T-cell (primary cell): ENCODE measurements around the gene HS6ST3. TPM values are rescaled to one million over a fixed set of nuclear protein-coding genes. Genes with fewer than 3 reads are reported as not detected.

Experiments used
- ATAC-seq, 4 experiments: fragments of 200-7000 bp in 3 of 4; fragments of 150-1000 bp in 1 of 4; cut with Tn5 transposase; replicated peaks in 1 of 4; 1 replicate in 3 of 4; 2 replicates in 1 of 4; pipeline ENCODE4 v1.10.0; 2021; ENCODE audit warnings: moderate library complexity in 3 of 4, mild to moderate bottlenecking in 2 of 4, moderate number of reproducible peaks in 1 of 4
- CTCF ChIA-PET, 2 donors: fragments of 300-600 bp; sonication (Branson Sonifier 250); formaldehyde crosslinking; loops; one replicate each; lab custom pipeline; 2022; ENCODE audit warnings: antibody characterized with exemption in 2 of 2; lab: Charles Lee
- POLR2A ChIA-PET, 2 donors: fragments of 300-600 bp; sonication (Branson Sonifier 250); formaldehyde crosslinking; loops; one replicate each; lab custom pipeline; 2022; ENCODE audit warnings: antibody characterized with exemption in 2 of 2; lab: Charles Lee
- DNase-seq, 35 experiments: peaks; one replicate each; pipeline versions ENCODE4 v3.0.0 to v3.0.0-alpha.2; 2013 to 2023
- H3K27ac ChIP-seq: one replicate; pipeline ENCODE4 v1.5.1; 2013; ENCODE audit warnings: low read length
- H3K27me3 ChIP-seq, 2 experiments: replicated peaks in 1 of 2; 1 replicate in 1 of 2; 2 replicates in 1 of 2; pipeline versions ENCODE4 v1.6.1 to v1.7.0; 2013; ENCODE audit warnings: low read length in 1 of 2, mixed read lengths in 1 of 2; ENCODE audit not compliant: control insufficient read depth in 2 of 2, insufficient read depth in 2 of 2; ENCODE audit errors: extremely low read depth in 1 of 2
- H3K36me3 ChIP-seq, 2 donors: 1 replicate in 1 of 2; 2 replicates in 1 of 2; pipeline versions ENCODE4 v1.6.1 to v1.7.0; 2013; ENCODE audit warnings: low read length in 1 of 2; ENCODE audit not compliant: control insufficient read depth in 2 of 2, insufficient read depth in 1 of 2; ENCODE audit errors: extremely low read depth in 1 of 2
- H3K4me1 ChIP-seq, 2 experiments: 1 replicate in 1 of 2; 2 replicates in 1 of 2; pipeline versions ENCODE4 v1.6.1 to v1.7.0; 2013; ENCODE audit warnings: low read length in 2 of 2, mixed read lengths in 1 of 2; ENCODE audit not compliant: insufficient read depth in 2 of 2, control insufficient read depth in 1 of 2; ENCODE audit errors: extremely low read depth in 1 of 2
- H3K4me3 ChIP-seq, 2 donors: 1 replicate in 1 of 2; 2 replicates in 1 of 2; pipeline versions ENCODE4 v1.5.1 to v1.7.0; 2013; ENCODE audit warnings: mild to moderate bottlenecking in 2 of 2, low read length in 1 of 2, moderate library complexity in 1 of 2; ENCODE audit not compliant: control insufficient read depth in 1 of 2; ENCODE audit errors: extremely low read depth in 1 of 2
- H3K9me3 ChIP-seq: 2 replicates; pipeline ENCODE4 v1.7.0; 2013
- H3K27ac Mint-ChIP-seq, 2 donors: one replicate each; pipeline ENCODE4 v1.8.0; 2020 to 2021; ENCODE audit warnings: mild to moderate bottlenecking in 2 of 2, mixed read lengths in 2 of 2
- H3K27me3 Mint-ChIP-seq, 2 donors: one replicate each; pipeline ENCODE4 v1.8.0; 2021 to 2022; ENCODE audit warnings: mixed read lengths in 2 of 2
- H3K36me3 Mint-ChIP-seq: one replicate; pipeline ENCODE4 v1.8.0; 2021; ENCODE audit warnings: mixed read lengths
- H3K4me1 Mint-ChIP-seq, 3 donors: one replicate each; pipeline ENCODE4 v1.8.0; 2020 to 2022; ENCODE audit warnings: mixed read lengths in 3 of 3, mild to moderate bottlenecking in 1 of 3
- H3K4me3 Mint-ChIP-seq, 3 donors: one replicate each; pipeline ENCODE4 v1.8.0; 2020 to 2022; ENCODE audit warnings: mild to moderate bottlenecking in 3 of 3, mixed read lengths in 3 of 3, moderate library complexity in 3 of 3
- H3K9me3 Mint-ChIP-seq, 3 donors: one replicate each; pipeline ENCODE4 v1.8.0; 2020 to 2022; ENCODE audit warnings: mixed read lengths in 3 of 3
- WGBS: methylation state at CpG from one replicate; pipeline ENCODE4 v1.1.5; 2013; ENCODE audit warnings: missing lambda C conversion rate; ENCODE audit not compliant: insufficient coverage; 5-methylcytosine and 5-hydroxymethylcytosine counted together
- total RNA-seq, 35 experiments: library from RNA in 6 of 35; stranded (reverse) in 6 of 35; fragments of 120-200 nt in 1 of 35; gene quantifications; one replicate each; pipeline versions ENCODE4 v1.2.1 to v1.2.4 and lab custom pipeline; 2013 to 2026

Gene HS6ST3
- total RNA-seq, 5 donors from 2014 or later (not counting 1 experiment from before 2014, with no cell fraction given), result not detected

DNA sequence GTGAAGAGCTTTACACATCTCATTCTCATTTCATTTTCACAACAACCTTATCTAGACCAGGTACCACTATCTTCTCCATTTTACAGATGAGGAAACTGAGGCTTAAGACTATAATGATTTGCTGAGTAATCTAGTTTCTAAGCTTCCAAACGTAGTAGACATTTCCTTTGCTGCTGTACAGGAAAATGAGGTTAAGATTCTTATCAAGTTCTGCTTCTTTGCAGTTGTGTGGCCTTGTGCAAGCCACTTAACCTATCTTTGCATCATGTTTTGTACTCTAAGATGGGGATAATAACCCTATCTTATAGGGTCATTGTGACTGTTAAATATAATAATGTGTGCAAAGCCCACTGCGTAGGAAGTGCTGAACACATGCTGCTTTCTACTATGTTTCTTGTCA, 307.9 kb downstream of the HS6ST3 start:
- no peaks in the 10 kb centered on the region for H3K36me3 Mint-ChIP-seq
- ChIA-PET POLR2A (no interaction called here), CTCF (no interaction called here)
- H3K4me3 Mint-ChIP-seq, result no peak overlapping the region
- H3K4me3 ChIP-seq, result no peak overlapping the region
- no peaks in the 10 kb centered on the region for H3K4me1 Mint-ChIP-seq
- DNase-seq (no peak), ATAC-seq (no peak)
- no peak overlapping the region for H3K27ac Mint-ChIP-seq
- H3K4me1 ChIP-seq, result no peaks in the 10 kb centered on the region
- no peaks in the 10 kb centered on the region for H3K27me3 Mint-ChIP-seq
- no peaks in the 10 kb centered on the region for H3K9me3 ChIP-seq
- no peak overlapping the region for H3K27ac ChIP-seq
- no peaks in the 10 kb centered on the region for H3K36me3 ChIP-seq
- 0% methylated on average over 1 of the region's 2 CpGs for WGBS
- no peaks in the 10 kb centered on the region for H3K27me3 ChIP-seq
- H3K9me3 Mint-ChIP-seq, result peaks cover 3 to 7% (median 3%) of the 10 kb centered on the region in 3 donors

DNA sequence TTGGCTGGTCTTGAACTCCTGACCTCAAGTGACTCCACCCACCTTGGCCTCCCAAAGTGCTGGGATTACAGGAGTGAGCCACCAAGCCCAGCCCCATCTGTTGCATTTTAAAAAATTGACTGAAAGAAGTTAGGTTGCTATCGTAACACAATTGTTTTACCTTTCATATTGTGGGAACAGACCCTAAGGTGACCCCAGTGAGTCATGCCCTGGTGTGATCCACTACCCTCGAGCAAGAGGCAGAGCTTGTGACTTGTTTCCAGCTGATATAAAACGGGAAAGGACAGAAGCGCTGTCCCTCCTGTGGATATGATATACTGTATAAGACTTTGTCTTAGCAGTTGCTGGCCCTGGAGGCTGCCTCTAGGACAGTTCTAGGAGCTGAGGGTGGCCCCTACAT, 308.6 kb downstream of the HS6ST3 start:
- H3K9me3 ChIP-seq, result no peaks in the 10 kb centered on the region
- no peaks in the 10 kb centered on the region for H3K36me3 Mint-ChIP-seq
- H3K4me1 ChIP-seq, result no peaks in the 10 kb centered on the region
- CTCF ChIA-PET, result no interaction called here
- 68% methylated on average over 2 of the region's 4 CpGs for WGBS
- no peak for ATAC-seq
- H3K4me3 Mint-ChIP-seq, result no peak overlapping the region
- no peak overlapping the region for H3K27ac ChIP-seq
- H3K4me1 Mint-ChIP-seq, result no peaks in the 10 kb centered on the region
- H3K27me3 ChIP-seq, result no peaks in the 10 kb centered on the region
- POLR2A ChIA-PET, result no interaction called here
- H3K27me3 Mint-ChIP-seq, result no peaks in the 10 kb centered on the region
- no peak for DNase-seq
- H3K27ac Mint-ChIP-seq, result no peak overlapping the region
- H3K36me3 ChIP-seq, result no peaks in the 10 kb centered on the region
- no peak overlapping the region for H3K4me3 ChIP-seq
- peaks cover 3 to 8% (median 3%) of the 10 kb centered on the region in 3 donors for H3K9me3 Mint-ChIP-seq

DNA sequence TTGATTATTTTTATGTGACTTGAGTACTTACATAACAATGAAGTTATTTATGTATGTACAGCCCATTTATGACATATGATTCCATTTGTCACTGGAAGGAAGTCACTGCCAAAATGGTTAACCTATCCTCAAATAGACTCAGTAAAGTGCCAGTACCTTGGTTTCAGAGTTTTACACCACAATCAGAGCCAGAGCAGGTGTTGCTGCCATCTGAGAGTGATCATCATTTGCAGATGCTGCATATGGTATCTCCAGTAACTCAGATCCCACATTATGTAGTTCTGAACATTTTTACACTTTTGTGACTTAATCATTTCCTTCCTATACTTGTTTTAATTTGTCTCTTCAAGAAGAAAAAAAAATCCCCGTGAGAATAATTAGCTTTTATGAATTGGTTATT, 313.3 kb downstream of the HS6ST3 start:
- H3K9me3 Mint-ChIP-seq, result peaks cover 0 to 12% (median 8%) of the 10 kb centered on the region in 3 donors
- Histone ChIP-seq H3K4me3 (no peak overlapping the region), H3K36me3 (no peaks in the 10 kb centered on the region), H3K4me1 (no peaks in the 10 kb centered on the region), H3K27ac (no peak overlapping the region), H3K9me3 (no peaks in the 10 kb centered on the region), H3K27me3 (no peaks in the 10 kb centered on the region)
- ChIA-PET POLR2A (no interaction called here), CTCF (interaction anchor here in 1 of 2 donors (1.0 kb wide), 1 partner anchor 15 kb away, joined by 3 read pairs; no protein-coding TSS in a partner anchor)
- no peak for ATAC-seq
- WGBS, result no CpG with 5 or more reads among the region's 1 CpG
- H3K4me1 Mint-ChIP-seq, result no peaks in the 10 kb centered on the region
- no peaks in the 10 kb centered on the region for H3K36me3 Mint-ChIP-seq
- H3K4me3 Mint-ChIP-seq, result no peak overlapping the region
- H3K27me3 Mint-ChIP-seq, result no peaks in the 10 kb centered on the region
- no peak overlapping the region for H3K27ac Mint-ChIP-seq
- DNase-seq, result no peak

DNA sequence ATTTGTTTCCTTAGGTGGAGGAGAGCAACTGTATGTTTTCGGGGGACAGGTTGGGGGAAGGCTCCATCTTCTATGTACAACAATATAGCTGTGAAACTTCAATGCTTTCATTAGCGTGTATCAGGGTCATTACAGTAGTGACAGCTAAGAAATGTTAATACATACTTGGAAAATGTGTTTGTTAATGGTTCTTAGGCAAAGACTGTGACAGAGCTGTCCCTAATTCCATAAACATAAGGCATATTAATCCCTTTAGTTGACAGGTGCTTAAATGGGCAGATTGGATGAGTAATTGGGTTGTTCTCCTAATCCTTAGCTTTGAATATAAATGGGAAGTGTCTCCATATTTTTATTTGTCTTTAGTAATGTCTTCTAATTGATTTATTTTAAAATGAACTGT, 313.7 kb downstream of the HS6ST3 start:
- no peak overlapping the region for H3K27ac ChIP-seq
- Mint-ChIP-seq H3K4me3 (no peak overlapping the region), H3K36me3 (no peaks in the 10 kb centered on the region), H3K27ac (no peak overlapping the region), H3K27me3 (no peaks in the 10 kb centered on the region), H3K4me1 (no peaks in the 10 kb centered on the region), H3K9me3 (peaks cover 0 to 12% (median 8%) of the 10 kb centered on the region in 3 donors)
- no peaks in the 10 kb centered on the region for H3K36me3 ChIP-seq
- ChIA-PET POLR2A (no interaction called here), CTCF (no interaction called here)
- H3K4me3 ChIP-seq, result no peak overlapping the region
- no CpG with 5 or more reads among the region's 2 CpGs for WGBS
- no peaks in the 10 kb centered on the region for H3K27me3 ChIP-seq
- DNase-seq (no peak), ATAC-seq (no peak)
- no peaks in the 10 kb centered on the region for H3K9me3 ChIP-seq
- no peaks in the 10 kb centered on the region for H3K4me1 ChIP-seq

DNA sequence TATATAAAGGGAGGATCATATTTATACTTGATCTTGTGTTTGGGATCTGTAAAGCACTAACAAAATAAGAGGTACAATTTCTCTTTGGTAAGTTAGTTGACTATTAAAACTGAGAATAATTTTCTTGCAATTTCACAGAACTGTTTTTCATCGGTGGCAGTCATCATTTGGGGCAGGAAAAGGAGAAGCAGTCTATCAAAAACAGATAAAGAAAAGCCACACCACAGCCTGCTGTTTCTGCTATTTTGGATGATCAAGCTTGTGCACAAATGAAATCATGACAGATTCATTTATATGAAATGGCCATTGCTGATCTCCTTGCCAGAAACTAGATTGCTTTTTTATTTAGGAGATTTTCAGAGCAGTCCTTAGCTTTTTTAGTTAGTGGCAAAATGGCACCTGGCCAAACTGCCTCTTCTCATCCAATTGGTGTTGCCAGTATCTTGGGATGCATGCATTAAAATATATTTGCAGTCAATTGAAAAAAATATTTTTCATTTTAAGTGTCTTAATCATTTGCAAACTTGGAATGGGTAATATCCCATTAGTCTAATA, 326.0 kb downstream of the HS6ST3 start:
- peaks cover 3 to 11% (median 10%) of the 10 kb centered on the region in 3 donors for H3K9me3 Mint-ChIP-seq
- no peak overlapping the region for H3K4me3 Mint-ChIP-seq
- H3K9me3 ChIP-seq, result no peaks in the 10 kb centered on the region
- H3K4me1 ChIP-seq, result no peaks in the 10 kb centered on the region
- H3K4me3 ChIP-seq, result no peak overlapping the region
- no peaks in the 10 kb centered on the region for H3K36me3 Mint-ChIP-seq
- ChIA-PET POLR2A (interaction anchor here in 1 of 2 donors (0.6 kb wide), 1 partner anchor 68 kb away, joined by 3 read pairs; no protein-coding TSS in a partner anchor), CTCF (interaction anchor here in 1 of 2 donors (0.6 kb wide), 1 partner anchor 100 kb away, joined by 4 read pairs; no protein-coding TSS in a partner anchor)
- no peaks in the 10 kb centered on the region for H3K36me3 ChIP-seq
- DNase-seq (no peak), ATAC-seq (no peak)
- H3K27me3 Mint-ChIP-seq, result no peaks in the 10 kb centered on the region
- no peak overlapping the region for H3K27ac Mint-ChIP-seq
- no CpG with 5 or more reads among the region's 1 CpG for WGBS
- H3K4me1 Mint-ChIP-seq, result no peaks in the 10 kb centered on the region
- H3K27me3 ChIP-seq, result no peaks in the 10 kb centered on the region
- no peak overlapping the region for H3K27ac ChIP-seq

DNA sequence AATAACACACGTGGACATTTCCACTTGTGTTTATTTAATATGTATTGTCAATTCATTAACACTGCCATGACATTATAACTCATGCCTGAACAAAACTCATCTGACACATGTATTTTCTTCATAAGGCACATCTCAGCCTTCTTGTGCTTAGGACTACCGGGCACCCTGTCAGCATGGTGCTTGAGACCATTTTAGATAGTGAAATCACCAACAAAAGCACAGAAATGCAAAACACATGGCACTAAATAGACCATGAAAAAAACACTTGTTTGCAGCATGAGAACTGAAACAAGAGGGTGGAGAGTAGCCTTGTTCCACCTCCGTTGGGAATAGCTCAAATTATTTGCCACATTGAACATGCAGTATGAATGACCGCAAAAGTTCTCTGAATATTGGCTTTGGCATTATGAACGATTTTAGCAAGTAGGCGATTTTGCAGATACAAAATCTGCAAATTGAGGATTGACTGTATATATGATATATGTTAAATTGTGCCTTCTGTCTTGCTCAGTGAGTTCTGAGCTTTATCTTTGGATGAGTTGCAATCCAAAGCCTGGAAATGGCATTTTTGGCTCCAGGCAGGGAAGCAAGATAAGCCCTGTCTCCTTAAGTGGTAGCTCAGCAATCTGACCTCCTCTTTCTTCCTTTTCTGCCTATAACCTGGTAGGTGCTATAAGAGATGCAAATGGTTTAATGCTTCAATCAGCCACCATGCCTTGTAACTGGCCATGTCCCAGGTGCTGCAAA, 328.2 kb downstream of the HS6ST3 start:
- H3K36me3 ChIP-seq, result no peaks in the 10 kb centered on the region
- no peak overlapping the region for H3K27ac Mint-ChIP-seq
- no peaks in the 10 kb centered on the region for H3K9me3 ChIP-seq
- no peak overlapping the region for H3K4me3 Mint-ChIP-seq
- no peaks in the 10 kb centered on the region for H3K4me1 ChIP-seq
- ChIA-PET POLR2A (no interaction called here), CTCF (interaction anchor here in 1 of 2 donors (0.9 kb wide), 1 partner anchor 15 kb away, joined by 3 read pairs; no protein-coding TSS in a partner anchor)
- no peak overlapping the region for H3K27ac ChIP-seq
- H3K27me3 ChIP-seq, result no peaks in the 10 kb centered on the region
- 84% methylated on average over 4 of the region's 6 CpGs for WGBS
- ATAC-seq (no peak), DNase-seq (no peak)
- no peak overlapping the region for H3K4me3 ChIP-seq
- H3K27me3 Mint-ChIP-seq, result no peaks in the 10 kb centered on the region
- H3K36me3 Mint-ChIP-seq, result no peaks in the 10 kb centered on the region
- no peaks in the 10 kb centered on the region for H3K4me1 Mint-ChIP-seq
- H3K9me3 Mint-ChIP-seq, result peaks cover 4 to 10% (median 4%) of the 10 kb centered on the region in 3 donors
